Small intestine (tissue), 7 donors: ENCODE measurements around the gene PSMG4. TPM values are rescaled to one million over a fixed set of nuclear protein-coding genes. Genes with fewer than 3 reads are reported as not detected.

Source experiments
- DNase-seq, 2 donors: peaks; one replicate each; pipeline versions ENCODE4 v3.0.0 to v3.0.0-alpha.2; 2013
- FAIRE-seq: peaks from 2 replicates; lab custom pipeline; 2012; peaks lifted over from hg19 to GRCh38; lab: Jason Lieb, UNC
- H3K27ac ChIP-seq, 3 donors: one replicate each; pipeline ENCODE4 v1.5.1; 2013; ENCODE audit warnings: low read length in 2 of 3, mild to moderate bottlenecking in 2 of 3, control low read depth in 1 of 3, inconsistent platforms in 1 of 3, low read depth in 1 of 3, moderate library complexity in 1 of 3
- H3K27me3 ChIP-seq, 3 donors: one replicate each; pipeline ENCODE4 v1.6.1; 2013; ENCODE audit warnings: low read length in 3 of 3, inconsistent platforms in 1 of 3; ENCODE audit not compliant: control insufficient read depth in 3 of 3, insufficient read depth in 3 of 3
- H3K36me3 ChIP-seq, 3 donors: one replicate each; pipeline ENCODE4 v1.6.1; 2013; ENCODE audit warnings: low read length in 3 of 3, inconsistent platforms in 1 of 3, low read depth in 1 of 3, mild to moderate bottlenecking in 1 of 3, moderate library complexity in 1 of 3; ENCODE audit not compliant: control insufficient read depth in 3 of 3, insufficient read depth in 2 of 3
- H3K4me1 ChIP-seq, 3 donors: one replicate each; pipeline ENCODE4 v1.6.1; 2013; ENCODE audit warnings: low read length in 2 of 3, inconsistent platforms in 1 of 3, low read depth in 1 of 3, mild to moderate bottlenecking in 1 of 3, moderate library complexity in 1 of 3; ENCODE audit not compliant: control insufficient read depth in 3 of 3, insufficient read depth in 2 of 3
- H3K4me3 ChIP-seq, 3 donors: one replicate each; pipeline ENCODE4 v1.5.1; 2013; ENCODE audit warnings: low read length in 3 of 3, control low read depth in 1 of 3, inconsistent platforms in 1 of 3, low read depth in 1 of 3, mild to moderate bottlenecking in 1 of 3, moderate library complexity in 1 of 3
- H3K9me3 ChIP-seq, 2 donors: one replicate each; pipeline ENCODE4 v1.6.1; 2013; ENCODE audit warnings: low read depth in 1 of 2, low read length in 1 of 2; ENCODE audit not compliant: control insufficient read depth in 2 of 2, insufficient read depth in 1 of 2
- WGBS, 3 donors: extraction: QIAGEN DNeasy Blood & Tissue Kit; methylation state at CpG; one replicate each; pipeline ENCODE4 v1.1.7; 2013; 5-methylcytosine and 5-hydroxymethylcytosine counted together
- polyA plus RNA-seq, 4 donors: library from polyadenylated mRNA; stranded (reverse) in 3 of 4; unstranded in 1 of 4; fragments of 200-250 nt in 3 of 4; fragments of 120-200 nt in 1 of 4; gene quantifications; one replicate each; pipeline versions ENCODE4 v1.2.1 to v1.2.3, GENCODE V29; 2013
- donor health status: healthy with polysubstance abuse.
- donor health status: control.
- donor health status: control.
- donor health status: Bipolar disorder and iron deficiency.
- donor health status: healthy.

Gene PSMG4
- polyA plus RNA-seq, 4 donors, result 22.6 to 43.8 (median 33.4) TPM

- H3K4me1 ChIP-seq, result peaks cover 0 to 12% (median 2%) of the 10 kb centered on the region in 3 donors
- peaks cover 10 to 73% (median 12%) of the 10 kb centered on the region in 3 donors for H3K36me3 ChIP-seq
- no peaks in the 10 kb centered on the region for H3K27me3 ChIP-seq
- H3K27ac ChIP-seq, result no peak overlapping the region
- FAIRE-seq (no peak), DNase-seq (no peak)
- H3K9me3 ChIP-seq, result no peaks in the 10 kb centered on the region
- H3K4me3 ChIP-seq, result no peak overlapping the region
- WGBS, 3 donors, result 87 to 90% (median 90%) methylated on average over 11 of the region's 11 CpGs
These were observed 9.9 kb downstream of the PSMG4 start for GRCh38 chr6:3268680-3269079.

- no peak overlapping the region for H3K27ac ChIP-seq
- H3K27me3 ChIP-seq, result no peaks in the 10 kb centered on the region
- FAIRE-seq, result no peak
- peaks cover 10 to 73% (median 12%) of the 10 kb centered on the region in 3 donors for H3K36me3 ChIP-seq
- WGBS, 3 donors, result 75 to 78% (median 77%) methylated on average over 27 of the region's 27 CpGs
- no peak overlapping the region for H3K4me3 ChIP-seq
- no peaks in the 10 kb centered on the region for H3K9me3 ChIP-seq
- peaks cover 0 to 12% (median 2%) of the 10 kb centered on the region in 3 donors for H3K4me1 ChIP-seq
- no peak for DNase-seq
These were observed 10.7 kb downstream of the PSMG4 start for GRCh38 chr6:3269281-3269975.

GRCh38 chr6:3270258-3270657 is 11.5 kb downstream of the PSMG4 start:
- H3K27me3 ChIP-seq, result no peaks in the 10 kb centered on the region
- peak overlapping the region; percentile 54 to 71 (median 60) for H3K27ac ChIP-seq
- H3K4me1 ChIP-seq, result peaks cover 0 to 12% (median 2%) of the 10 kb centered on the region in 3 donors
- no peaks in the 10 kb centered on the region for H3K9me3 ChIP-seq
- no peak for FAIRE-seq
- DNase-seq, result peak; percentile 85 to 89
- peaks cover 9 to 67% (median 12%) of the 10 kb centered on the region in 3 donors for H3K36me3 ChIP-seq
- WGBS, 3 donors, result 22 to 61% (median 41%) methylated on average over 12 to 15 of the region's 15 CpGs
- no peak overlapping the region for H3K4me3 ChIP-seq

GRCh38 chr6:3271756-3272155 is 13.0 kb downstream of the PSMG4 start:
- 90 to 93% (median 93%) methylated on average over 13 of the region's 13 CpGs for WGBS, 3 donors
- no peaks in the 10 kb centered on the region for H3K27me3 ChIP-seq
- DNase-seq (no peak), FAIRE-seq (no peak)
- H3K4me1 ChIP-seq, result peaks cover 0 to 12% (median 2%) of the 10 kb centered on the region in 3 donors
- H3K27ac ChIP-seq, result no peak overlapping the region
- H3K9me3 ChIP-seq, result no peaks in the 10 kb centered on the region
- no peak overlapping the region for H3K4me3 ChIP-seq
- peaks cover 7 to 67% (median 12%) of the 10 kb centered on the region in 3 donors for H3K36me3 ChIP-seq

GRCh38 chr6:3272911-3273547 is 14.3 kb downstream of the PSMG4 start:
- H3K4me3 ChIP-seq, result no peak overlapping the region
- WGBS, 3 donors, result 91 to 95% (median 93%) methylated on average over 27 to 32 of the region's 32 CpGs
- H3K27ac ChIP-seq, result no peak overlapping the region
- H3K4me1 ChIP-seq, result peaks cover 0 to 12% (median 2%) of the 10 kb centered on the region in 3 donors
- H3K27me3 ChIP-seq, result no peaks in the 10 kb centered on the region
- peaks cover 7 to 80% (median 12%) of the 10 kb centered on the region in 3 donors for H3K36me3 ChIP-seq
- FAIRE-seq (no peak), DNase-seq (no peak)
- no peaks in the 10 kb centered on the region for H3K9me3 ChIP-seq

GRCh38 chr6:3273707-3274521 is 15.2 kb downstream of the PSMG4 start:
- FAIRE-seq, result no peak
- Histone ChIP-seq H3K4me1 (peaks cover 0 to 12% (median 2%) of the 10 kb centered on the region in 3 donors), H3K27ac (no peak overlapping the region), H3K36me3 (peaks cover 7 to 83% (median 12%) of the 10 kb centered on the region in 3 donors), H3K27me3 (no peaks in the 10 kb centered on the region), H3K4me3 (no peak overlapping the region), H3K9me3 (no peaks in the 10 kb centered on the region)
- DNase-seq, result no peak
- WGBS, 3 donors, result 74 to 78% (median 74%) methylated on average over 9 of the region's 9 CpGs

GRCh38 chr6:3276174-3277167 is 17.7 kb downstream of the PSMG4 start:
- WGBS, 3 donors, result 84 to 88% (median 85%) methylated on average over 20 of the region's 20 CpGs
- FAIRE-seq (no peak), DNase-seq (no peak)
- H3K4me3 ChIP-seq, result no peak overlapping the region
- no peaks in the 10 kb centered on the region for H3K27me3 ChIP-seq
- H3K9me3 ChIP-seq, result no peaks in the 10 kb centered on the region
- H3K36me3 ChIP-seq, result peaks cover 2 to 75% (median 6%) of the 10 kb centered on the region in 3 donors
- H3K27ac ChIP-seq, result no peak overlapping the region
- no peaks in the 10 kb centered on the region for H3K4me1 ChIP-seq
